HEK293 (cell line): ENCODE data around the gene IFRD2.

Experiments used
- ZNF626 ChIP-seq: fragments of 450-650 bp; sonication (Bioruptor Pico); formaldehyde crosslinking; IDR thresholded peaks from 2 replicates; pipeline ENCODE4 v1.5.1; 2018; ENCODE audit warnings: missing biosample characterization, missing genetic modification characterization, inconsistent platforms
- ZNF670 ChIP-seq: fragments of 450-650 bp; formaldehyde crosslinking; IDR thresholded peaks from 2 replicates; pipeline ENCODE4 v1.5.1; 2016; ENCODE audit warnings: missing biosample characterization, missing genetic modification characterization, low read depth
- TF ChIP-seq, protein P1 (sequence below): fragments of 450-650 bp; formaldehyde crosslinking; IDR thresholded peaks from 2 replicates; pipeline ENCODE4 v1.5.1; 2016; ENCODE audit warnings: missing biosample characterization, missing genetic modification characterization

DNA sequence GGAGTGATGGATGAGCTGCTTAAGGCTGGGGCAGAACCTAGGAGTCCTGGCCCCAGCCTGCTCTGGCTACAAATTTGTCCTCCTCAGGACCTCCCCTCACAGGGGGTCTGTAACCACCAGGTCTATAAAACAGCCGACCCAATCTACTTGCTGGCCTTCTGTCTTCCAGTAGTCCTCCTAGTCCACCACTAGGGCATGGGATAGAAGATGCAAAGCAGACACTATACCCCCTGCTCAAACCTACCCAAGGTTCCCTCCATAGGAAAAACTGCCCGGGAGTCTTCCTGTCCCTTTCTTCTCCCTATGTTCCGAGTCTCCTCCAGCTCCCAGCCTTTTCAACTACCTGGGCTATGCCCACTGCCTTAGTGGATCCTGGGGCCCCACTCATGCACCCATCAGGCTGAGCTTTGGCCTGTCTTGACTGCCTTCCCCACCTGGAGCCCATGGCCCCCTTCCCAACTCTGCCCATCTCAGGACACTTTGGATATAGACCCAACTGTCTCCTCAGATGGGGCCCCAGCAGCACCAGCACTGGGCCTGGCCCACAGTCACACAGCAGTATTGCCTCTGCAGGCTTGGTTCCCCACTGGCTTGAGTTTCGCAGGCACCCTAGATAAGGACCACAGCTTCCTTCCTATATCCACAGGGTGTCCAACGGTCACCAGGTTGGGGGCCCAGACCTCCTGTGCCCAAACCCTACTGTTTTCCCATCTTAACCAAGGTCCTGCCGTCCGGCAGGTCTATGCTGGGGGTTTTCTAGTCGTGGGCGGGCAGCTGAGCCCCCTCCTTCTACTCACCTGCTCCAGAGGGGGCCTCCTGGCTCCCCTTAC is 5.9 kb upstream of the IFRD2 start:
- TF ChIP-seq, protein P1, sequence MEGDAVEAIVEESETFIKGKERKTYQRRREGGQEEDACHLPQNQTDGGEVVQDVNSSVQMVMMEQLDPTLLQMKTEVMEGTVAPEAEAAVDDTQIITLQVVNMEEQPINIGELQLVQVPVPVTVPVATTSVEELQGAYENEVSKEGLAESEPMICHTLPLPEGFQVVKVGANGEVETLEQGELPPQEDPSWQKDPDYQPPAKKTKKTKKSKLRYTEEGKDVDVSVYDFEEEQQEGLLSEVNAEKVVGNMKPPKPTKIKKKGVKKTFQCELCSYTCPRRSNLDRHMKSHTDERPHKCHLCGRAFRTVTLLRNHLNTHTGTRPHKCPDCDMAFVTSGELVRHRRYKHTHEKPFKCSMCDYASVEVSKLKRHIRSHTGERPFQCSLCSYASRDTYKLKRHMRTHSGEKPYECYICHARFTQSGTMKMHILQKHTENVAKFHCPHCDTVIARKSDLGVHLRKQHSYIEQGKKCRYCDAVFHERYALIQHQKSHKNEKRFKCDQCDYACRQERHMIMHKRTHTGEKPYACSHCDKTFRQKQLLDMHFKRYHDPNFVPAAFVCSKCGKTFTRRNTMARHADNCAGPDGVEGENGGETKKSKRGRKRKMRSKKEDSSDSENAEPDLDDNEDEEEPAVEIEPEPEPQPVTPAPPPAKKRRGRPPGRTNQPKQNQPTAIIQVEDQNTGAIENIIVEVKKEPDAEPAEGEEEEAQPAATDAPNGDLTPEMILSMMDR (tag by site-specific recombination), result no peak
- TF ChIP-seq ZNF626 (tag by site-specific recombination) (no peak), ZNF670 (no peak)
